ENCODE measurements around the gene FAM216B.

Gene FAM216B

GRCh38 chr13:42836930-42837690 lies 55.7 kb downstream of the FAM216B start:
- peak; percentile 3 for DNase-seq (ENCODE audit: low spot score)

Data from HuH-7 (cell line).